NCI-H345 (cell line): ENCODE measurements around the gene PAMR1.
"Not testable (repeated sequence)": the region's sequence is repeated elsewhere in the genome, so short reads cannot be mapped to it uniquely, and the experiment has no call there.

Experiments
- DNase-seq: peaks from one replicate; lab custom pipeline; 2025; lab: John Stamatoyannopoulos, UW

Gene PAMR1

GRCh38 chr11:35525501-35526175 lies at the start of gene PAMR1:
PAMR1 (minus strand) TSS chr11:35525616; CDS start chr11:35525585, 31 bp downstream.
- DNase-seq, result no peak

DNA sequence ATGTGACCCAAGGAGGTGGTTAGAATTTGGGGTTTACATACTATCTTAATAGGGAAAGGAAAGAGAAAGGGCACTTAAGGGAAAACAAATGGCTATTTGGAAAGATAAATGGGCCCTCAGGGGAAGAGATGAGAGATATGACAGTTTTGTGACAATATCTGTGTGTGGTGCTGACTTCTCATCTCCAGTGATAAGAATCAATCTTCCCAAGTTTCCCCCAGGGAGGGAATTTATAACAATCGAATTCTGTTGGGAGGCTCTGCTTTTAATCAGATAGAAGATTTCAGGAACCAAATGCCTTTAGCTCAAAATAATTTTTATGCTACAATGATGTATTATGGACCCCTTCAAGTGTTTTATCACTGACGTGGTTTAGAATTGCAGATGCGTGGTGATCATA lies 46.3 kb upstream of the PAMR1 start:
- DNase-seq, result no peak

GRCh38 chr11:35567737-35568465 lies 42.5 kb upstream of the PAMR1 start:
- DNase-seq, result no peak

DNA sequence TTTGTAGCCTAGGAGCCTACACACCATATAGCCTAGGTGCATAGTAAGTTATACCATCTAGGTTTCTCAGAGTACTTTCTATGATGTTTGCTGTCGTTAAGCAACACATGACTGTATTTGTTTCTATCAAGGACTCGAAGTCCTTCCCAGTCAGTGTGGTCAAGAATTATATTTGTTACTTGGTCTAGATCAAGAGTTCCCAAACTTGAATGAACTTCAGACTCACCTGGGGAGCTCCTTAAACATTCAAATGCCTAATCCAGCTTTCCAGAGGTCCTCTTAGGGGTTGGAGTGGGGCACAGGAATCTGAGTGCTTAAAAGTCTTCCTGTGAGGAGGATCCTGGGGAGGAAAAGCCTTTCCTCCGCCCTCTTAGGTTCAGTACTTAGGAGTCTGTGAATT lies 41.5 kb upstream of the PAMR1 start:
- DNase-seq, result no peak

DNA sequence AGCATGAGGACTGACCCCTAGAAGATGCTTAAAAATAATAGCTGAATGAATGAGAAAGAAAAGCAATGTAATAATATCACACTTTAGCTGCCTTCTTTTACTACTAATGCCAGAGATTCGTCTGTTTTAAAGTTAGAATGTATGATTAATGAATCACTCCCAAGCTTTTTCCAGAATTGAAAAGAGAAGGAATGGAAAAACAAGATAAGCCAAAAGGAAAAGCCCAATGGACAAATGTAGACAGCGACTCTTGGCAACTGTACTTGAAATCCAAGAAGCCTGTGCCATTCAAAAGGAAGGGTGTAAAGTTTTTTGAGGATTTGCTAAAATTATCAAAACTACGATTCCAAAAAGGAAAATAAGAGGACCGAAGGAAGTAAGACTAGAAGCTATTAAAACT lies 40.8 kb upstream of the PAMR1 start:
- no peak for DNase-seq

DNA sequence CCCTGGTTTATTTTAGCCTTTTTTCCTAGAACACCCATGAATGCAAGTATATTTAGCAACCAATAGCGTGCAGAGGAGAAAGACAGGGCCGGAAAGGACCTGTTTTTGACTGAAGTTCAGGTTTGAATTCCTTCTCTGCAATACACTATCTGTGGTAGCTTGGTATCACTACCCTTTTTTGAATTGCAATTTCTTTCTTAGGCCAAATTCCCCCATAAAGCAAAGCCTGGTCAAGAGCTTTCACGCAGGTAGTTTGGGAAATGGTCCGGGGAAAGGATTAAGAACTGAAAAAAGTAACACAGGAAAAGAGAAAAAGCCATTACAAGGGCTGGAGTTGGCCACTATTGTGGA lies 38.8 kb upstream of the PAMR1 start:
- DNase-seq, result no peak

DNA sequence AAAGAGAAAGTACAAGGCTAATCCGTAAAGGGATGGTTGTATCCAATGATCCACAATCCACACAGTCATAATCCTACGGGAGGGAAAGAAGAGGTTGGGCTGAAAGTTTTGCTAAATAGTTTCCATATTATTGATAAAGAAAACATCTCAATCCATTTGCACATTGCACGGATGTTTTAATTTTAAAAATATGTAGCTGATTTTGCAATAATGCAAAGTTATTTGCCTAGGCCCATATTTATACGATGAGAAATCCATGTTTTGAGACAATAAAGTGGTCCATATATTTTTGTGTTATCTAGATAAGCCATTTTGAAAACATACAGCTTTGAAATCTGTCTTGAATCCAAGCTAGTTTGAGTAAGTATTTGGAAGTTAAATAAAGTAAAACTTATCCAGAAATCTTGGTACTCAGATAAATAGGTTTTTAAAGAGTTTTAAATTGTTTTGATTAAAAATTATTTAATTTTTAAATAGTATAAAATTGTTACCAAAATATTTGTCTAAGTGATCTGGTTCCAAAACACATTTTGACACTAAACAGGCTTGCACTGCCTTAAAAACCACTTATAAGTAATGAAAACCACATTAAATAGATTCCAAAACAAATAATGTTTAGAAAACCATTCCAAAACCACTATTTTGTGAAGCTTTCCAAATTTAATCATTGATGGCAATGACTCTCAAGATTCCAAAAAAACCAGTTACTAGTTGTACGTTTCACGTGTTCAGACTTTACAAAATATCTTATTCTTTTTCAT lies 38.2 kb upstream of the PAMR1 start:
- DNase-seq, result no peak

DNA sequence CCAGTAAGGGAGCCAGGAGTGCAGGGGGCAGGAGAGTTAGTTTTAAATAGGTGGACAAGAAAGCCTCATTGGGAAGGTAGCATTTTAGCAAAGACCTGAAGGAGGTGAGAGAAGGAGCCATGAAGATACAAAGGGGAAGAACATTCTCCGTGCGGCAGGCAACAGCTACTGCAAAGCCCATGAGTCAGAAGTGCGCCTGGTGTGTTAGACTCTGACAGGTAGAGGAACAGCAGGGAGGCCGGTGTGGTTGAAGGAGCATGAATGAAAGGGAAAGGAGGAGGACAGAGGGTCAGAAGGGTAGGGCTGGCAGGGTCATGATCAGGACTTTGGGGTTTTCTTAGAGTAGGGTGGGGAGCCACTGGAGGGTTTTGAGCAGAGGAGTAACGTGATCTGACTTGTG lies 34.5 kb upstream of the PAMR1 start:
- DNase-seq, result no peak

- DNase-seq, result no peak
Observed at GRCh38 chr11:35558513-35558912, 33.1 kb upstream of the PAMR1 start.

GRCh38 chr11:35555488-35555887 lies 30.1 kb upstream of the PAMR1 start:
- no peak for DNase-seq

DNA sequence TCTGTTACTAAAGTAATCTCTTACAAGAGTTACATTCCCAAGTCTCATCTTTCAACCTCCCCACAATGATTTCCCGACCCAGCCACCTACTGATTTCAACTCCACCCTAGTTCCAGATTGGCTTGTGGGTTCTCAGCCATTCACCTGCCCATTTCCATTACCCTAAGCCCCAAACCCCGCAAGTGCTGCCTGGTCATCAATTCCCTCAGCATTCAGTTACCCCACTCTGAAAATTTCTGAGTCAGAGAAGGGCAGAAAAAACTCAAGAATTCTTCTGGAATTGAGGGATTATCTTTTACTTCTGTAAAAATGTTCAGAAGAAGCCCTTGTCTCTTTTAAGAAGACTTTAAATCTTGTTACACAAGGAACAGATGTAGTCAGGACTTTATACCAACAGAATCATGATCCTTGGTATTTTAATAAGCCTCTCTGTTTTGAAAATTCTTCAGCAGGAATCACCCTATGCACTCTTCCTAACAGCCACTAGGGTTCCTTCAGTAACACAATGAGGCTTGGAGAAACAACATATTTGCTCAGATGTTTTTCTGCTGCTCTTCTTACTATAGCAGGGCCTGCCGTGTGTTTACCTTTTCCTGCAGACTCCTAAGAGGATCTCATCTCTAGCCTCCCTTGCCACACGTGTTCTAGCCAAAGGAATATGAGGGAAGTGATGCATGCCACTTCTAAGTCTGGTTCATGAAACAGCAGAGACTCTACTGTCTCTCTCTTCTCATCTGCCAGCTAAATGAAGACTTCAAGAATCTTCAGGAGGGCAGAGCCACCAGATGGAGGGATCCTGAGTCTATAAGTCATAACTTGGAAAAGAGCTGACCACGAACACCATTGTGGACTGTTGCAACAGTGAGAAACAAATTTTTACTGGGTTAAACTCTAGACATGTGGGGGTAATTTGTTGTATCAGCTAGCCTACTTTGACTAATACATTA lies 29.3 kb upstream of the PAMR1 start:
- no peak for DNase-seq

DNA sequence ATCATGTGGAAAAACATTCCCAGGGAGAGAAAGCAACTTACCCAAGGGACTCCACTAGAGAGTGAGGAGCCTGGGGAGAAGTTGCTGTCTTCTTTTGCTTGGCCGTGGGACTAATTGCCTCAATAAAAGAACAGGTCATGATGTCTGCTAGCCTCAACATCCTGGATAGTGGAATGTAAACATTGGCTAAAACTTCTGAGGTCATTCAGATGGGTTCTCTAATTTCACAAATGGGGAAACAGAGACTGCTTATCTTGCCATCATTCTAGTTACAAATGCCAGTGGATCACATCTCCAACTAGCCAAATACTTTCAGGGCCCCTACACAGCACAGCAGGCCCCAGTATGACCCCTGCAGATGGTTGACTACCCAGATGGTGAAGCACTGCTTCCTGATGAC lies 28.4 kb upstream of the PAMR1 start:
- no peak for DNase-seq

GRCh38 chr11:35553021-35553420 lies 27.6 kb upstream of the PAMR1 start:
- no peak for DNase-seq

DNA sequence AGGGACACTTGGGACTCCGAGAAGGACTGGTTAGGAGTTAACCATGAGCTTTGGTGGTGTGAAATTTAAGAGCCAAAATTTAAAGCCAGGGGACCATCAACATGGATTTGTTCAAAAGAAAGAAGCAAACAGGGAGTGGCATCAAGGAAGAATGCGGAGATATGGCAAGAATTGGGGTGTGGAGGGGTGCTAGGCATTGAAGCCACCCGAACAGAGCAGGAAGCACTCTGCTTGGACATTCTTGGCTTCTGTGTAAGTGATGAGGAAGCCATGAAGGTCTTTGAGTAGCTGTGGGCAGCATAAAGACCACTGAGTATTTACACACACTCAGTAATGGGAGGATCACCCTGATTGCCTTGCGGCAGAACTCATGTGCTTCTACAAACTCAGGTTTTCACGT lies 27.2 kb upstream of the PAMR1 start:
- DNase-seq, result no peak

DNA sequence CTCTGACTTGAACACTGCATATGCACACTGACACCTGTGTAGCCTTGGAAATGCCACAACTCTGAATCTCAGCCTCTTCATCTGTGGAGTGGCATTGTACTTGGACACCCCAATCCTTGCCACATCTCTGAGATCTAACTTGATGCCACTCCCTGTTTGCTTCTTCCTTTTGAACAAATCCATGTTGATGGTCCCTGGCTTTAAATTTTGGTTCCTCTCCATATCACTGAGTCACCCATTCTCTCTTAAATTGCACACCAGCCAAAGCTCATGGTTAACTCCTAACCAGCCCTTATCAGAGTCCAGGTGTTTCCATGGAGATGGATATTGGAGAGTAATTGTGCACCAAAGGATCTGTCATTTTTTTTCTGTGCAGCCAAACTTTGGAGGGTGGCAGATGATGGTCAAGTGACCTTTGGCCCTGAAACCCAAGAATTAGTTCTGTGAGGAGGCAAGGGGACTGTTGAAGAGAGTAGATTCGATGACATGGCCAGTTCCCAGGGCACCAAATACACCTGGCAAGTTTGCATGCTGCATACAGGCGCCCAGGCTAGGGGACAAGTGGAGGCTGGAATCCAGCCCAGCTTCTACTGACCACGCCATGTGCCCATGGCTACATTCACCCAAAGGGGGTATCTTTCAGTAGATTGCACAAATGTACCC lies 25.1 kb upstream of the PAMR1 start:
- no peak for DNase-seq

DNA sequence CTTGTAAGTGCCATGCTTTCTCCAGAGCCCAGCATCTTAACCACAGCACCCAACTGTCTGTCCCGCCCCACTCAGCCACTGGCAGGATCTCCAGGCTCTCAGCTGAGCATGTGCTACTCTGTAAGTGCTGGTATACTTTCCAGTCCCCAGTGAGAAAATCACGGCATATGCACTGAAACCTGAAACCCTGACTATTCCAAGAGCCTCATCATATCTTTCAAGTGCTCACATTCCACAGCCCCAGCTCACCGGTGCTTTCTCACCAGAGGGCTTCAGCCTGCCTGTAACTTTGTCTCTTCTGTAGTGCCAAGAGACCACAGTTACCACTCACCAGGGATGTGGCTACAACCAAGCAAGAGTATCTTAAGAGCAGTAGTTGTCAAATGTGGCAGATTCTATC lies 24.4 kb upstream of the PAMR1 start:
- DNase-seq, result no peak

- DNase-seq, result no peak
Observed at GRCh38 chr11:35548925-35549561, 23.6 kb upstream of the PAMR1 start.

- DNase-seq, result not testable (repeated sequence)
Observed at GRCh38 chr11:35547995-35548394, 22.6 kb upstream of the PAMR1 start.

- no peak for DNase-seq
Observed at GRCh38 chr11:35546317-35546716, 20.9 kb upstream of the PAMR1 start.

DNA sequence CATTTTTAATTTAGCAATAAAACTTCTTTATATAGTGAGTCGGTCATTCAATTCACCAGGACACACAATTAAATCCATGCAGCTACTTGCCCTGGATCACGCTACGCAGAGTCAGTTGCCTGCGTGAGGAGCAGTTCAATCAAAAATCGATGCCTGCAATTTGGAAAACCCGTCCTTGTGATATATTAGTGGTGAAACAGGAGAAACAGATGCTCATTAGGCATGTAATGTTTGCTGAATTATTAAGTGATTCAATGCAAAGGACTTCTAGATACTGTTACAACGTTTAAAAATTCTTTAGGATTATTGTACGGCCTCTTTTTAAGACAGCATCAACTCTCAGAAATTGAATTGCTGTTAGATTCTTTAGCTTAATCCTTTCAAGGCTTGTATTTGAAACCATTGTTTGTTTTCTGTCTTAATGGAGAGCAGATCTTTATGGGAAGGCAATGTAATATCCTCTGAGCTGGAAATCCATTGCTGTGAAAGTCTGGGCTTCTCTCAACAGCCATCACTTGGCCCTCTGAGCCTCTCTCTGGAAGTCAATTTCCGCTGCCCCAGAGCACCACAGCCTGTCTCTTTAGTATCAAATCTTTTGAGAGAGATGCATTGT lies 20.1 kb upstream of the PAMR1 start:
- DNase-seq, result no peak

DNA sequence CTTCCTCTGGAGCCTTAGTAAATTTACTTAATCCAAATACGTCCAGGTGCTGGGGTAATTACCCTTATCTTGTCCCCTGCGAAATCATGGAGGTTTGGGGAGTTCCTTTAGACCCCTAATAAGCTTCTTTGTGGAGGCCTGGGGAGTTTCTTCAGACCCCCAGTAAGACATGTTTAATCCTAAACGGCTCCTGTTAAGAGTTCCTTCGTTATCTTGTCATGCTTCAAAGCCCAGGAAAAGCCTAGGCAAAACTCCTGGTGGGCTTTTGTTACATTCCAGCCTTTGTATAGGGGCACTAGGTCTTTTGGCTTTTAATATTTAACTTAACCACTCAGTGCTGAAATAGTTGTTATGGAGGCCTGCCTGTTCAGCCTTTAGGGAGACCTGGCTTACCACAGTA lies 18.1 kb upstream of the PAMR1 start:
- DNase-seq, result no peak
